RWPE2 (cell line): ENCODE results near the gene MAP3K20.

Source experiments
- ATAC-seq: fragments of 200-7000 bp; cut with Tn5 transposase; 3 replicates; pipeline ENCODE4 v1.9.1; 2021; ENCODE audit warnings: low read depth
- DNase-seq: peaks from one replicate; pipeline ENCODE4 v3.0.0-alpha.2; 2020; ENCODE audit warnings: low spot score
- H3K27ac ChIP-seq: fragments of 450-650 bp; 2 replicates; pipeline ENCODE4 v1.5.1; 2017; ENCODE audit warnings: mild to moderate bottlenecking; ENCODE audit not compliant: poor library complexity, severe bottlenecking
- H3K27me3 ChIP-seq: fragments of 250-450 bp; sonication (Bioruptor Pico); 2 replicates; pipeline ENCODE4 v1.5.1; 2021; ENCODE audit warnings: mild to moderate bottlenecking, moderate library complexity; ENCODE audit not compliant: insufficient read depth, poor library complexity, severe bottlenecking
- H3K36me3 ChIP-seq: fragments of 250-450 bp; sonication (Bioruptor Pico); 2 replicates; pipeline ENCODE4 v1.5.1; 2020; ENCODE audit warnings: low read depth, mild to moderate bottlenecking, moderate library complexity
- H3K4me1 ChIP-seq: fragments of 250-450 bp; sonication (Bioruptor Pico); 2 replicates; pipeline ENCODE4 v1.5.1; 2021; ENCODE audit warnings: mild to moderate bottlenecking, moderate library complexity; ENCODE audit not compliant: insufficient read depth, poor library complexity, severe bottlenecking
- H3K4me3 ChIP-seq: fragments of 250-450 bp; sonication (Bioruptor Pico); 2 replicates; pipeline ENCODE4 v1.5.1; 2021; ENCODE audit warnings: mild to moderate bottlenecking, moderate library complexity; ENCODE audit not compliant: severe bottlenecking
- H3K9me3 ChIP-seq: fragments of 250-450 bp; sonication (Bioruptor Pico); 2 replicates; pipeline ENCODE4 v1.5.1; 2021; ENCODE audit warnings: mild to moderate bottlenecking, moderate library complexity; ENCODE audit not compliant: severe bottlenecking
- TF ChIP-seq, protein P1 (sequence below): fragments of 450-650 bp; IDR thresholded peaks from one replicate; pipeline ENCODE4 v1.5.1; 2017; ENCODE audit warnings: mild to moderate bottlenecking, moderate library complexity; ENCODE audit not compliant: poor library complexity, severe bottlenecking

MAP3K20 gene

DNA sequence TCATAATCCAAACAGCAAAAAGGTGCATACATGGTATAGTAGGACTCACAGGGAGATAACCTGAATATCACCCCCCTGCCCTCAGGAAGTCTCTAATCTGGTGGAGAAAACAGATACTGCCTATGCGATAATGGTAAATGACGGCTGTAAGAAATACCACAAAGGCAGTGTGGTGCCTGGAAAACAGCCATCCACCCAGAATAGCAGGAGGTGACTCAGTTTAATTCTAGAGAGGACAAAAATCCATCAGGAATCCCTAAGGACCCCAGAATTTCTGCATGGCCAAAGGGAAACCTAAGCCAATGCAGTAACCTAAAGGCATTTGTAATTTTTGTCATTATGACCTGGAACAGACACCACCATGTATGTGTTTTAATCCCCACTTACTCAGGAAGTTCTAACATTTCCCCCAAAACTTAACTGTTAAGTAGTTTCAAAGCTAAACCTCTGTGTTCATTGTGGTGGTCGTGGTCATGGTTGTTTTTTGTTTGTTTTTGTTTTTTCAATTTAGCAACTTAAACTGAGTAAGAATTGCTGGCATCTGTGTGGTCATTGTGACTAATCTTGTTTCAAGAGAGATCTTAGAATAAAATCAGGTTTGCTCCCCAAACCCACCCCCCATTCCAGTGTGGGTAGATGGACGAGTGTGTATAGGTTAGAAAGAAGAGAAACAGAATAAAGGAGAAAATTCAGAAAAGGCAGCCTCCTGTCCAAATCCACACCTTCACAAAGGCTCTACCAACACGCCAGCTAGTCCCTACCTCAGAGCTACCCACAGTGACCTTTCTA lies 157.5 kb downstream of the MAP3K20 start:
- DNase-seq (no peak), ATAC-seq (no peak)
- Histone ChIP-seq H3K27ac (no peak overlapping the region), H3K27me3 (no peaks in the 10 kb centered on the region), H3K4me3 (no peak overlapping the region), H3K9me3 (no peaks in the 10 kb centered on the region), H3K36me3 (peaks cover 26% of the 10 kb centered on the region), H3K4me1 (no peaks in the 10 kb centered on the region)
- TF ChIP-seq, protein P1, sequence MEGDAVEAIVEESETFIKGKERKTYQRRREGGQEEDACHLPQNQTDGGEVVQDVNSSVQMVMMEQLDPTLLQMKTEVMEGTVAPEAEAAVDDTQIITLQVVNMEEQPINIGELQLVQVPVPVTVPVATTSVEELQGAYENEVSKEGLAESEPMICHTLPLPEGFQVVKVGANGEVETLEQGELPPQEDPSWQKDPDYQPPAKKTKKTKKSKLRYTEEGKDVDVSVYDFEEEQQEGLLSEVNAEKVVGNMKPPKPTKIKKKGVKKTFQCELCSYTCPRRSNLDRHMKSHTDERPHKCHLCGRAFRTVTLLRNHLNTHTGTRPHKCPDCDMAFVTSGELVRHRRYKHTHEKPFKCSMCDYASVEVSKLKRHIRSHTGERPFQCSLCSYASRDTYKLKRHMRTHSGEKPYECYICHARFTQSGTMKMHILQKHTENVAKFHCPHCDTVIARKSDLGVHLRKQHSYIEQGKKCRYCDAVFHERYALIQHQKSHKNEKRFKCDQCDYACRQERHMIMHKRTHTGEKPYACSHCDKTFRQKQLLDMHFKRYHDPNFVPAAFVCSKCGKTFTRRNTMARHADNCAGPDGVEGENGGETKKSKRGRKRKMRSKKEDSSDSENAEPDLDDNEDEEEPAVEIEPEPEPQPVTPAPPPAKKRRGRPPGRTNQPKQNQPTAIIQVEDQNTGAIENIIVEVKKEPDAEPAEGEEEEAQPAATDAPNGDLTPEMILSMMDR = no peak

- Histone ChIP-seq H3K27ac (no peak overlapping the region), H3K9me3 (no peaks in the 10 kb centered on the region), H3K4me1 (no peaks in the 10 kb centered on the region), H3K27me3 (no peaks in the 10 kb centered on the region), H3K36me3 (peaks cover 39% of the 10 kb centered on the region), H3K4me3 (no peak overlapping the region)
- ATAC-seq (no peak), DNase-seq (no peak)
- TF ChIP-seq, protein P1 = no peak
These were observed 160.5 kb downstream of the MAP3K20 start for GRCh38 chr2:173235947-173236803.

- H3K27ac ChIP-seq = no peak overlapping the region
- DNase-seq = no peak
- no peaks in the 10 kb centered on the region for H3K4me1 ChIP-seq
- no peaks in the 10 kb centered on the region for H3K27me3 ChIP-seq
- no peak for ATAC-seq
- H3K9me3 ChIP-seq = no peaks in the 10 kb centered on the region
- TF ChIP-seq, protein P1 = no peak
- no peak overlapping the region for H3K4me3 ChIP-seq
- peaks cover 34% of the 10 kb centered on the region for H3K36me3 ChIP-seq
These were observed 162.7 kb downstream of the MAP3K20 start for GRCh38 chr2:173238385-173238784.

- no peak for ATAC-seq
These were observed 163.2 kb downstream of the MAP3K20 start for GRCh38 chr2:173238831-173239230.

More at GRCh38 chr2:173238831-173239230, 163.2 kb downstream of the MAP3K20 start:
- Histone ChIP-seq H3K27me3 (no peaks in the 10 kb centered on the region), H3K36me3 (peaks cover 34% of the 10 kb centered on the region), H3K9me3 (no peaks in the 10 kb centered on the region), H3K4me1 (no peaks in the 10 kb centered on the region), H3K27ac (no peak overlapping the region), H3K4me3 (no peak overlapping the region)
- TF ChIP-seq, protein P1 = no peak
- DNase-seq = no peak
